Effector CD8-positive, alpha-beta T cell (primary cell): Measurements from ENCODE around the gene IL20.

Experiments used
- DNase-seq: peaks from one replicate; lab custom pipeline; 2025; lab: John Stamatoyannopoulos, UW

The IL20 gene

GRCh38 chr1:206902702-206903101 lies 37.3 kb downstream of the IL20 start:
- no peak for DNase-seq

DNA sequence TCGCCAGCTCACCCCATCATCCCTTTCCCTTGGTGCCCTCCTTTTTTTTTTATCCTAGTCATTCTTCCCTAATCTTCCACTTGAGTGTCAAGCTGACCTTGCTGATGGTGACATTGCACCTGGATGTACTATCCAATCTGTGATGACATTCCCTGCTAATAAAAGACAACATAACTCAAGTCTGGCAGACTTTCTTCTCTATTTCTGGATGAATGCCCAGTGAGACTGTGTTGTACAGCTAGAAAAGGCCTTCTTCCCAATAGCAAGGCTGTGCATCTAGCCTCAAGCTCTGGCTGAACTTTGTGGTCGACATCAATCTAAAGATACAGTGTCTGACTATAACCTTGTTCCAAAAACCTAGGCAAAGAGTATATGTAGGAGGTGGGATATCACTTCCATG lies 38.3 kb downstream of the IL20 start:
- DNase-seq, result no peak

- no peak for DNase-seq
Observed at GRCh38 chr1:206904423-206905142, 39.2 kb downstream of the IL20 start.

- DNase-seq, result no peak
Observed at GRCh38 chr1:206905295-206906164, 40.1 kb downstream of the IL20 start.

DNA sequence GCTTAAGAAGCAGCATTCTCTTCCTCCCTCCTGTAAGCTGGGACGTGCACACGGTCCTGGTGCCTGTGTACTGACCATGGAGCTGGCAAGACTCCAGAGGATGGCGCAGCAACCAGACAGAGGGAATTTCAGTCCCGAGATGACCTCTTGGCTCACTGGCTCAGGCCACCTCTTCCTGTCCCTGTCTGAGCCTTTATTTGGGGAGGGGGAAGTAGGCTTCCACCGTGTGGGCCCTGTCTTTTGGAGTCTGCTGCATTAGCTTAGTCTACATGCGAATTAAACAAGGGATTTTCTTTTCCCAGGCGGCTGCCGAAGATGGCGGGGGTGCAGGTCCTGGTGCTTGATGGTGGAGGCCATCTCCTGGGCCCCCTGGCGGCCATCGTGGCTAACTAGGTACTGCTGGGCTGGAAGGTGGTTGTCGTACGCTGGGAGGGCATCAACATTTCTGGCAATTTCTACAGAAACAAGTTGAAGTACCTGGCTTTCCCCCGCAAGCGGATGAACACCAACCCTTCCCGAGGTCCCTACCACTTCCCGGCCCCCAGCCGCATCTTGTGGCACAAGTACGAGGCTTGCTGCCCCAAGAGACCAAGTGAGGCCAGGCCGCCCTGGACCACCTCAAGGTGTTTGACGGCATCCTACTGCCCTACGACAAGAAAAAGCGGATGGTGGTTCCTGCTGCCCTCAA lies 42.0 kb downstream of the IL20 start:
- no peak for DNase-seq

DNA sequence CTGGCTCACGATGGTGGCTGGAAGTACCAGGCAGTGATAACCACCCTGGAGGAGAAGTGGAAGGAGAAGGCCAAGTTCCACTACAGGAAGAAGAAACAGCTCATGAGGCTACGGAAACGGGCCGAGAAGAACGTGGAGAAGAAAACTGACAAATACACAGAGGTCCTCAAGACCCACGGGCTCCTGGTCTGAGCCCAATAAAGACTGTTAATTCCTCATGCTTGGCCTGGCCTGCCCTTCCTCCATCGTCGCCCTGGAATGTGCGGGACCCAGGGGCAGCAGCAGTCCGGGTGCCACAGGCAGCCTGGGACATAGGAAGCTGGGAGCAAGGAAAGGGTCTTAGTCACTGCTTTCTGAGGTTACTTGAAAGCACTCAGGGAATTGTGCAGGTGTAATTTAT lies 42.6 kb downstream of the IL20 start:
- no peak for DNase-seq

DNA sequence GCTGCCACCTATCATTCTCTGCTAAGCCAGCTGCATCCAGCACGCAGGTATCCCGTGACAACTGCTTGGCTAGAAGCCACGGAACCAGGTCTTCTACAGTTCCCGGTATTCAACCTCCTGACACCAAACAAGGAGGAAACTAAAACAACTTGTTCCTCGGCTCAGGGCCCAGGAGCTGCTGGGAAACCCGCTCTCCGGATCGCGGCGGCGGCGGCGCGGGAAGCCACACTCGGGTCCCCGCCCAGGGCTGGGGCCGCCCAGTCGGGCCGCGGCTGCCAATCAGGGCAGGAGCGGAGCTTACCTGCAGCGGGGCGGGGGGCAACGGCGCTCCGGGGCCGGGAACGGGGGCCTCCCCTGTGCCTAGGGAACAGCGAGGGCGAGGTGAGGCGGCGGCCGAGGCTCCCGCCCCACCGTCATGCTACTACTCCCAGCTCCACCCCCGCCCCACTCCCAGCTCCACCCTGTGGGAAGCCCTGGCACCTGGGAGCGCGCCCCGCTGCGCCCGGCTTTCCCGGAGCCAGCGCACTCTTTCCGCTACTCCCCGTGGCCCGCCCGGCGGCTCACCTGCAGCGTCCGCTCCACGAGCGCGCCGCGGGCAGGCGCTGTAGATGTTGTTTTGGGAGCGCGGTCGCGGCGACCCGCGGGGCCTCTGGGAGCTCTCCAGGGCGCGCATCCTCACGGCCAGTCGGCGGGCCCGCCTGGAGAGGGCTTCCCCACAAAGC lies 43.9 kb downstream of the IL20 start:
- peak; percentile 44 for DNase-seq

- no peak for DNase-seq
Observed at GRCh38 chr1:206909883-206910318, 44.5 kb downstream of the IL20 start.

DNA sequence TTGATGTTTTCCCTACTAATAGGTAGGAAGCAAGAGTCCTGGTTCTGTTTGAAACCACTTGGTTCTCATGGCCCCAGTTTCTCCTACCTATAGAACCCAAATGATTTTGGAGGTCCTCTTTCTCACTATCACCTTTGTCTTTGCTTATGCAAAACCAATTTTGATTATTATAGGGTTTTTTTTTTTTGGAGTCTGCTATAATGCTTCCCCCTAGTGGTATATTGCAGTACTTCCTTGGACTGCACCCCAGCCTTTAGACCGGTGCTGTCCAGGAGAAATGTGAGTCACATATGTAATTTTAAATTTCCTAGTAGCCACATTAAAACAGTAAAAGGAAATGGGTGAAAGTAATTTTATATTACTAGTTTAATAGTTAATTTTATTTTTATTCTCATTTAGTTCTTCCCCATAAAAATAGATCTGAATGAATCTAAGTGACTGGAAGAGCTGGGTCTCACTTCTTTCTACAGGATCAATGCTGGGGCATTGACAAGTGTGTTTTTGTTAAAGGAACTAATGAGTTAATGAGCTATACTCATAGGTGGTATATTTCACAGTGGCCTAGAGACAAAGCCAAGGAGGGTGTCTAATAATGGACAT lies 45.7 kb downstream of the IL20 start:
- peak; percentile 13 for DNase-seq

DNA sequence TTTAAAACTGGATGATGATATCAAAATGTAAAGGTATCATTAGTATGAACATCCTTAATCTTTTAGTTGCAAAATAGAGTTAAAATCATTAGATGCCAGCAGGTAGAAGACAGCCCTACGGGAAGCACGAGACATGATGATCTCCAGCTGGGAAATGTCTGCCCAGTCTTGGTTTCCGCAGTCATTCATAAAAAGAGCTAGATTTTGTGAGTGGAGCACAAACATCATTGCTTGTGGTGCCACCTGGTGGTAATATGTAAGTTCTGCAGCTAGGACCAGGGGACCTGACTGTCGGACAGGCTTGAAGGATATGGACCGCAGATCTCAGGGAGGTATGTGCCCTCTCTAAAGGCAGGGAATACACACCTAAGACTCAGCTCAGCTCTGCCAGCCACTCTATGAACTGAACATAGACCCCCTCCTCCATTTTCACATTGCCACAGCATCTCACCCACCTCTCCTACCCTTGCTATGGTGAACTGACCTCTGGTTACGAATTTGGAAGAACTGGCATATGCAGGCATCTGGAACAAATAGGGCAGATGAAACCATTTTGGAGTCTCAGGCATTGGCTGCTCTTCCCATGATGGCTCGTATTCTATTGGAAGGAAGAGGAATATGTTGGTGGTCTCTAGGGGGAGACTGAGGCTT lies 47.1 kb downstream of the IL20 start:
- DNase-seq, result peak; percentile 37

GRCh38 chr1:206913766-206914537 lies 48.5 kb downstream of the IL20 start:
- no peak for DNase-seq

GRCh38 chr1:206915030-206915735 lies 49.8 kb downstream of the IL20 start:
- no peak for DNase-seq

DNA sequence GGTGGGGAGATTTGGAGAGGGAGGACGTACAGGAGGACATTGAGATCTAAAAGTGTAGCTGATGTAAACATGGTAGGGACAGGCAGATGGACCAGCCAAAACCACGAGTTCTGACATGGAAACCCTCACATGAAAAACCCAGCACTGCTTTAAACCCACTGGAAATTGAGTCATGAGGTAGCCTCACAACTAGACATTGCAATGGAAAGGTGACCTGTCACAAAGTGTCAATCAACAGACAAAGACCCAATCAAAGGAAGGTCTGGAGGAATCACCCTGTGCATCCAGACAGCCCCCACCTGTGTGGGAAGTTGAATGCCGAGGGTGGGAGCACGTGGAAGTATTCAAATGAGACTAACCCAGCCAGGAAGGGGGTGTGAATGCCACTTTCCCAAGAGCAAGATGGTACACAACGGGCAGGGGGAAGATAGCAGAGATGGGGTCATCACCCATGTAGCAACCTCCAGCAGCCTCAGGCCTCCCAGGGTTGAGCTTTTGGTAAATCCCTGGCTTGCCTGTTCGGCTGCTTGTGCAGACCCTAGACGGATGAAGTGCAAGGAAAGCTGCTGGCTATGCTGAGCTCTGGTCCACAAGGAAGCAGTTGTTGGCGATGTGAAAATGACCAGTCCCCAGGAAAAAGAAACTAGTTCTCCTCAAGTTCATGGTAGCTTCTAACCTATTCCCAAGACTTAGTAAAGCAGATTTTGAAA lies 50.7 kb downstream of the IL20 start:
- DNase-seq, result no peak

DNA sequence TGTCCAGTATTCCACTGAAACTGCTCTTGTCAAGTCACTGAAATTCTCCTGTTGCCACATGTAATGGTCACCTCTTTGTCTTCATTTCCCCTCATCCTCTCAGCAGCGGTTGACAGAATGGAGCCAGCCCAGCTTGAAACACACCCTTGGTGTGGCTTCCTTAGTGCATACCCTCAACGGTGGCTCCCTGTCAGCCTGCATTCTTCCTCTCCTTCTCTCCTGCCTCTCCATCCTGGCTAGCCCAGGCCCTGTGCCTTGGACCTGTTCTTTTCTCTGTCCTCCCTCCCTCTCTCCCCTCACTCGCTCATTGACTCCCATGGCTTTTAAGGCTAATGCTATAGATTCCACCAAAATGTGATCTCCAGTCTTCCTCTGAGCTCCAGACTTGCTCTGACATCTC lies 52.7 kb downstream of the IL20 start:
- no peak for DNase-seq
